ENCODE measurements around the gene CSRNP2. TPM values are rescaled to one million over a fixed set of nuclear protein-coding genes. Genes with fewer than 3 reads are reported as not detected.

The CSRNP2 gene
- total and polyA plus RNA-seq, 2 of the 8 experiments (the other 6 are each of a cell fraction or from before 2014, with no cell fraction given), result 13.7 to 34.0 TPM

- no peaks in the 10 kb centered on the region for H4K20me1 ChIP-seq (replicated peaks in 1 of 2; ENCODE audit: control insufficient read depth in 1 of 2, insufficient read depth in 2 of 2, low read length in 2 of 2)
- H3K79me1 ChIP-seq (ENCODE audit: low read depth, low read length), result no peaks in the 10 kb centered on the region; the same call in 1 of the 2 replicates
- H2BK120ac ChIP-seq (replicated peaks; ENCODE audit: low read depth, low read length), result no peak overlapping the region
- no peaks in the 10 kb centered on the region for H3K79me2 ChIP-seq (ENCODE audit: control insufficient read depth in 1 of 2, insufficient read depth in 2 of 2, low read length in 2 of 2)
- H2BK20ac ChIP-seq (ENCODE audit: low read length), result no peak overlapping the region
- H3K23ac ChIP-seq (ENCODE audit: insufficient read length), result no peak overlapping the region
- WGBS, 2 experiments (ENCODE audit: extremely low coverage in 1 of 2, insufficient coverage in 1 of 2, insufficient read length in 1 of 2, insufficient replicate concordance in 2 of 2, low coverage in 1 of 2, low lambda C conversion rate in 2 of 2, missing lambda C conversion rate in 1 of 2), result 87% methylated on average over 3 of the region's 3 CpGs; no CpG with 5 or more reads in 1 of the 2 experiments
- no peak overlapping the region for H4K5ac ChIP-seq (ENCODE audit: insufficient read length, low read depth, low read length)
- H3K23me2 ChIP-seq (ENCODE audit: low read depth, low read length), result peaks cover 3% of the 10 kb centered on the region; the same call in 1 of the 2 replicates
- H3K14ac ChIP-seq (ENCODE audit: insufficient read length), result no peak overlapping the region
- no peak overlapping the region for H3K4ac ChIP-seq (replicated peaks; ENCODE audit: insufficient read length, low read depth, low read length)
- no peak overlapping the region for H3K18ac ChIP-seq (ENCODE audit: extremely low read depth, low read length)
- no peak overlapping the region for H4K8ac ChIP-seq (ENCODE audit: extremely low read depth, insufficient read depth, low read length)
- H4K91ac ChIP-seq (replicated peaks; ENCODE audit: insufficient read length, low read length), result no peak overlapping the region
- no peaks in the 10 kb centered on the region for H3K4me1 ChIP-seq (replicated peaks in 1 of 4; ENCODE audit: control insufficient read depth in 3 of 4, insufficient read depth in 4 of 4, low read length in 3 of 4)
- no peak overlapping the region for H3K27ac ChIP-seq (ENCODE audit: low read depth, low read length)
- FAIRE-seq (no peak), DNase-seq (ENCODE audit: low read depth in 1 of 2, low spot score in 2 of 2) (no peak)
- no peak overlapping the region for H2AFZ ChIP-seq (ENCODE audit: low read length)
- no peak overlapping the region for H3K4me2 ChIP-seq (ENCODE audit: insufficient read depth in 1 of 2, low read depth in 2 of 2, low read length in 2 of 2)
- no peak overlapping the region for H2BK5ac ChIP-seq (ENCODE audit: low read depth, low read length)
- no peaks in the 10 kb centered on the region for H3K9me3 ChIP-seq (ENCODE audit: insufficient read depth in 2 of 2, low read depth in 1 of 2, low read length in 1 of 2)
- no peak overlapping the region for H3K4me3 ChIP-seq (ENCODE audit: extremely low read depth in 1 of 4, insufficient read depth in 2 of 4, low read depth in 3 of 4, low read length in 4 of 4)
- ChIA-PET POLR2A (ENCODE audit: partially characterized antibody) (interaction anchor here (0.5 to 2.1 kb wide), 2 partner anchors 26 to 145 kb away, joined by 3 to 5 read pairs; no protein-coding TSS in a partner anchor), CTCF (ENCODE audit: partially characterized antibody) (interaction anchor here (0.7 to 0.9 kb wide), 2 partner anchors 36 to 182 kb away, joined by 3 read pairs; no protein-coding TSS in a partner anchor)
- H2AK5ac ChIP-seq (ENCODE audit: low read depth, low read length), result no peak overlapping the region
- H3K27me3 ChIP-seq (replicated peaks in 1 of 4; ENCODE audit: control insufficient read depth in 3 of 4, extremely low read depth in 1 of 4, insufficient read depth in 3 of 4, low read length in 3 of 4), result no peaks in the 10 kb centered on the region
- no peak overlapping the region for H3K9ac ChIP-seq (replicated peaks in 1 of 4; ENCODE audit: extremely low read depth in 1 of 4, low read depth in 3 of 4, low read length in 3 of 4)
- H3K36me3 ChIP-seq (ENCODE audit: control insufficient read depth in 2 of 4, insufficient read depth in 4 of 4, low read length in 3 of 4), result no peaks in the 10 kb centered on the region; a peak in 1 of 8 replicates
- no peak overlapping the region for H2BK15ac ChIP-seq (ENCODE audit: low read length)
- H2BK12ac ChIP-seq (ENCODE audit: low read depth, low read length), result no peak overlapping the region
- no peak overlapping the region for H3K56ac ChIP-seq (replicated peaks; ENCODE audit: insufficient read length, low read depth, low read length)
- no peak for TF ChIP-seq MAFK (IDR thresholded peaks at IDR 0.05; ENCODE audit: low read depth, low read length)
- no peak for TF ChIP-seq USF2 (IDR thresholded peaks at IDR 0.05; ENCODE audit: low read length)
- TF ChIP-seq HDAC2 (IDR thresholded peaks at IDR 0.05; ENCODE audit: borderline replicate concordance in 1 of 2, low read depth in 2 of 2, low read length in 2 of 2), result no peak
- TF ChIP-seq ATF2 (IDR thresholded peaks at IDR 0.05; ENCODE audit: low read length), result no peak
- TF ChIP-seq EP300 (IDR thresholded peaks at IDR 0.05; ENCODE audit: borderline replicate concordance in 1 of 2, low read depth in 2 of 2, low read length in 2 of 2), result no peak
- TF ChIP-seq CBX8 (IDR thresholded peaks at IDR 0.05; ENCODE audit: borderline replicate concordance, low read depth, low read length), result no peak
- TF ChIP-seq FOSL1 (IDR thresholded peaks at IDR 0.05; ENCODE audit: insufficient read depth, low read depth, low read length), result no peak
- TF ChIP-seq MAX (IDR thresholded peaks at IDR 0.05), result no peak
- TF ChIP-seq CBX5 (IDR thresholded peaks at IDR 0.05; ENCODE audit: low read depth, low read length), result no peak
These were observed 4.4 kb upstream of the CSRNP2 start for GRCh38 chr12:51087818-51088217.
